Osteoblast (primary cell): ENCODE measurements around the gene COBLL1. TPM values are rescaled to one million over a fixed set of nuclear protein-coding genes. Genes with fewer than 3 reads are reported as not detected.
"Not testable (repeated sequence)": the region's sequence is repeated elsewhere in the genome, so short reads cannot be mapped to it uniquely, and the experiment has no call there.

Source experiments
- DNase-seq: peaks from one replicate; pipeline ENCODE4 v3.0.0; 2011; ENCODE audit warnings: low spot score, mixed read lengths; ENCODE audit not compliant: insufficient read length; ENCODE audit errors: missing footprints
- H2AFZ ChIP-seq: 2 replicates; pipeline ENCODE4 v1.6.0; 2011; ENCODE audit warnings: mild to moderate bottlenecking, low read length
- H3K27ac ChIP-seq: 2 replicates; pipeline ENCODE4 v1.5.1; 2011; ENCODE audit warnings: mild to moderate bottlenecking, low read depth, low read length, moderate library complexity
- H3K27me3 ChIP-seq: 2 replicates; pipeline ENCODE4 v1.6.0; 2012; ENCODE audit warnings: mild to moderate bottlenecking, control low read depth, inconsistent platforms, low read length, moderate library complexity; ENCODE audit not compliant: insufficient read depth
- H3K36me3 ChIP-seq: 2 replicates; pipeline ENCODE4 v1.5.1; 2011; ENCODE audit warnings: mild to moderate bottlenecking, low read length, control low read depth, moderate library complexity; ENCODE audit not compliant: insufficient read depth
- H3K4me1 ChIP-seq: 2 replicates; pipeline ENCODE4 v1.5.1; 2011; ENCODE audit warnings: mild to moderate bottlenecking, low read length, control low read depth, moderate library complexity; ENCODE audit not compliant: insufficient read depth
- H3K4me2 ChIP-seq: 2 replicates; pipeline ENCODE4 v1.6.0; 2011; ENCODE audit warnings: mild to moderate bottlenecking, low read length; ENCODE audit not compliant: insufficient read depth
- H3K4me3 ChIP-seq: fragments of 200-600 bp; sonication (generic); 3 replicates; pipeline ENCODE4 v1.5.1; 2012; ENCODE audit warnings: mild to moderate bottlenecking, low read length, inconsistent platforms; ENCODE audit not compliant: insufficient read depth
- H3K79me2 ChIP-seq: 2 replicates; pipeline ENCODE4 v1.6.0; 2012; ENCODE audit warnings: mild to moderate bottlenecking, low read length, control low read depth, inconsistent platforms; ENCODE audit not compliant: insufficient read depth
- H3K9me3 ChIP-seq: 2 replicates; pipeline ENCODE4 v1.5.1; 2011; ENCODE audit warnings: low read depth, low read length, control low read depth
- H4K20me1 ChIP-seq: 2 replicates; pipeline ENCODE4 v1.6.0; 2012; ENCODE audit warnings: mild to moderate bottlenecking, low read length, control low read depth; ENCODE audit not compliant: insufficient read depth
- CTCF ChIP-seq: IDR thresholded peaks from 2 replicates; pipeline ENCODE4 v1.5.1; 2011; ENCODE audit warnings: mild to moderate bottlenecking, low read depth, low read length, moderate library complexity; ENCODE audit errors: extremely low read depth
- total RNA-seq: library from RNA; depleted of rRNA; stranded (reverse); fragments of >200 nt; gene quantifications from 2 replicates; pipeline ENCODE4 v1.2.3, GENCODE V29; 2012

COBLL1 gene
- total RNA-seq, 1 donor: 10.9 TPM

GRCh38 chr2:164860694-164861042, 19.0 kb upstream of the COBLL1 start:
- Histone ChIP-seq H3K27ac (no peak overlapping the region), H3K4me2 (no peak overlapping the region), H3K4me1 (no peaks in the 10 kb centered on the region)

GRCh38 chr2:164859906-164860693, 18.5 kb upstream of the COBLL1 start:
- H3K36me3 ChIP-seq, H3K27ac ChIP-seq, DNase-seq, H4K20me1 ChIP-seq, H3K4me2 ChIP-seq, H3K79me2 ChIP-seq, H3K9me3 ChIP-seq, H3K27me3 ChIP-seq, H3K4me3 ChIP-seq, H2AFZ ChIP-seq, H3K4me1 ChIP-seq: not testable (repeated sequence)

More at GRCh38 chr2:164860694-164861042, 19.0 kb upstream of the COBLL1 start:
- Histone ChIP-seq H3K79me2 (no peaks in the 10 kb centered on the region), H3K9me3 (no peaks in the 10 kb centered on the region), H3K36me3 (no peaks in the 10 kb centered on the region), H3K27me3 (no peaks in the 10 kb centered on the region), H3K4me3 (no peak overlapping the region), H4K20me1 (no peaks in the 10 kb centered on the region), H2AFZ (no peak overlapping the region)
- DNase-seq: no peak
- TF ChIP-seq CTCF: no peak

GRCh38 chr2:164859251-164859818, 17.7 kb upstream of the COBLL1 start:
- Histone ChIP-seq H3K79me2 (no peaks in the 10 kb centered on the region), H3K4me2 (no peak overlapping the region), H4K20me1 (no peaks in the 10 kb centered on the region), H3K27ac (no peak overlapping the region), H2AFZ (no peak overlapping the region), H3K4me1 (no peaks in the 10 kb centered on the region), H3K9me3 (no peaks in the 10 kb centered on the region), H3K36me3 (no peaks in the 10 kb centered on the region), H3K27me3 (no peaks in the 10 kb centered on the region), H3K4me3 (no peak overlapping the region)
- no peak for DNase-seq
- TF ChIP-seq CTCF: no peak

GRCh38 chr2:164852086-164852485, 10.5 kb upstream of the COBLL1 start:
- Histone ChIP-seq H3K27me3 (no peaks in the 10 kb centered on the region), H4K20me1 (no peaks in the 10 kb centered on the region), H3K4me2 (no peak overlapping the region), H3K9me3 (no peaks in the 10 kb centered on the region), H3K79me2 (no peaks in the 10 kb centered on the region), H3K4me1 (no peaks in the 10 kb centered on the region), H2AFZ (no peak overlapping the region), H3K36me3 (no peaks in the 10 kb centered on the region), H3K4me3 (no peak overlapping the region), H3K27ac (no peak overlapping the region)
- no peak for TF ChIP-seq CTCF
- no peak for DNase-seq
